Measurements from ENCODE around the gene TEX19.
"Not testable (repeated sequence)": the region's sequence is repeated elsewhere in the genome, so short reads cannot be mapped to it uniquely, and the experiment has no call there.

TEX19 gene

GRCh38 chr17:82334622-82335394, 24.2 kb upstream of the TEX19 start:
- DNase-seq (ENCODE audit: low read depth, low spot score), result no peak

DNA sequence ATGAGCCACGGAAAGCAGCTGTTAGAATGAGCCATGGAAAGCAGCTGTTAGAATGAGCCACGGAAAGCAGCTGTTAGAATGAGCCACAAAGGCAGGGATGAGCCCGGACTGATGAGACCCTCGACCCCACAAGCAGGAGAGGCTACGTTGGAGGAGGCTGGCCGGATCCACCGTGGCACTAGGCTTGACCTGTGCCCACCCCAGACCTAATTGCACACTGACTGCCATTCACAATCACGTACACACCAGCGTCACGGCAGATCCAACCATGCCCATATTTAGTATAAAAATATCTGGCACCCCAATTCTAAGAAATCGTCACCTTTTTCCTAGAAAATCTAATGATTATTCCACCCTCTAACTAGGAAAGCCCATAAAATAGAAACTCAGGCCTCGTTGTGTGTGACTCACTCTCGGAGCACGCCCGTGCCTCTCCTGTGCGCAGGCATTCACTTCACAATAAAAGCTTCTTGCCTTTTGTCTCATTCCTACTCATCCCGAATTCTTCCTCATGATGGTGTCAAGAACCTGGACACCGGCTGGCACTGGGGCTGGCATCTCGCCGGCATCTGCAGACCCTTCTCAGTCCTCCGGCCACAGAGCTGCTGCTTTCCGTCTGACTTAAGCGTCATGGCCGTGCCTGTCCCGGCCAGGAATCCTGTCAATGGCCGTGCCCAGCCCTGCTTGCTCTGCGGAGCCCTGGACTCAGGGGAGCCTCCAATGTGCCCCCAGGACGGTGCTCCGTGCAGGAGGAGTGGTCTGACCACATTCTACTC, 20.0 kb upstream of the TEX19 start:
- DNase-seq (ENCODE audit: low read depth, low spot score), result no peak

DNA sequence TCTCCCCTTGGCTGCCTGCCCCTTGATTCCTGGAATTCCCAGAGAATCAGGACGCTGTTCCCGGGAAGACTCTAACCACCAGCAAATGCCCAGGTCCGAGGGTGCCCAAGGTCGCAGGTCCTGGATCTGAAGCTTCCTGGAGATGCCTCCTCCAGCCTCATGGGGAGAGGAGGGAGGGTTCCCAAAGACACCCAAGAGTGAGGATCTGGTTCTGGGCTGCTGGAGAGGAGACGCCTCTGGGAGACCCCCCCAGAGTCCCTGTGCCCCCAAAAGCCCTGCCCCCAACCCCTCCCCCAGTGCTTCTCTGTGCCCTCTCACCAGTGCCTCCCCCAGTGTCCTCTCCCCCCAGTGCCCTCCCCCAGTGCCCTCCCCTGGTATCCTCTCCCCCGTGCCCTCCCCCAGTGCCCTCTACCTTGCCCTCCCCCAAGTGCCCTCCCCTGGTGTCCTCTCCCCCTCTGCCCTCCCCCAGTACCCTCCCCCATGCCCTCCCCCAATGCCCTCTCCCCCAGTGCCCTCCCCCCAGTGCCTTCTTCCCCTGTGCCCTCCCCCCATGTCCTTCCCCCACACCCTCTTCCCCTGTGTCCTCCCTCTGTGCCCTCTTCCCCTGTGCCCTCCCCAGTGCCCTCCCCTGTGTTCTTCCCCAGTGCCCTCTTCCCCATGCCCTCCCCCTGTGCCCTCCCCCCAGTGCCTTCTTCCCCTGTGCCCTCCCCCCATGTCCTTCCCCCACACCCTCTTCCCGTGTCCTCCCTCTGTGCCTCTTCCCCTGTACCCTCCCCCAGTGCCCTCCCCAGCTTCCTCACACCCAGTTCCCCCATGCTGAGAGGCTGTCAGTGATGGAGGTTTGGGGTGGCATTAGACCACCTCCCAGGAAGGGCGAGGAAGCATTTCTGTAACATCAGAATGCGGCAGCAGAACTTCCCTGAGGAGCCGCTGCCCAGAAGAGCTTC, 19.1 kb upstream of the TEX19 start:
- no peak for DNase-seq (ENCODE audit: low read depth, low spot score)

GRCh38 chr17:82342361-82343079, 16.5 kb upstream of the TEX19 start:
- no peak for DNase-seq (ENCODE audit: low read depth, low spot score)

DNA sequence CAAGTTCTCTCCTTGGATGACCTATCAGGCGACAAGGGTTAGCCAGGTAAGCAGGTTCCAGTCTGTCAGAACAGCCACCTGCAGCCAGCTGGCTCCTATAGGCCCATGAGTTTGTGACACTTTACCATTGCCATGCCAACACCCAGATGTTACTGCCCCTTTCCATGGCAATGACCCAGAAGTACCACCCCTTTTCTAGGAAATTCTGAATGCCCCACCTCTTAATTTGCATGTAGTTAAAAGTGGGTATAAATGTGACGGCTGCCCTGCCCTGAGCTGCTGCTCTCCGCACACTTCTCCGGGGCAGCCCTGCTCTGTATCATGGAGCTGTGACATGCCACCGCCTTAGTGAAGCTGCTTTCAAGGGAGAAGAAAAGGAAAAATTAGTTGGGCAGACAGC, 15.5 kb upstream of the TEX19 start:
- DNase-seq (ENCODE audit: low read depth, low spot score), result no peak

- no peak for DNase-seq (ENCODE audit: low read depth, low spot score)
Observed at GRCh38 chr17:82344175-82344907, 14.7 kb upstream of the TEX19 start.

GRCh38 chr17:82345151-82345976, 13.7 kb upstream of the TEX19 start:
- DNase-seq (ENCODE audit: low read depth, low spot score), result no peak

DNA sequence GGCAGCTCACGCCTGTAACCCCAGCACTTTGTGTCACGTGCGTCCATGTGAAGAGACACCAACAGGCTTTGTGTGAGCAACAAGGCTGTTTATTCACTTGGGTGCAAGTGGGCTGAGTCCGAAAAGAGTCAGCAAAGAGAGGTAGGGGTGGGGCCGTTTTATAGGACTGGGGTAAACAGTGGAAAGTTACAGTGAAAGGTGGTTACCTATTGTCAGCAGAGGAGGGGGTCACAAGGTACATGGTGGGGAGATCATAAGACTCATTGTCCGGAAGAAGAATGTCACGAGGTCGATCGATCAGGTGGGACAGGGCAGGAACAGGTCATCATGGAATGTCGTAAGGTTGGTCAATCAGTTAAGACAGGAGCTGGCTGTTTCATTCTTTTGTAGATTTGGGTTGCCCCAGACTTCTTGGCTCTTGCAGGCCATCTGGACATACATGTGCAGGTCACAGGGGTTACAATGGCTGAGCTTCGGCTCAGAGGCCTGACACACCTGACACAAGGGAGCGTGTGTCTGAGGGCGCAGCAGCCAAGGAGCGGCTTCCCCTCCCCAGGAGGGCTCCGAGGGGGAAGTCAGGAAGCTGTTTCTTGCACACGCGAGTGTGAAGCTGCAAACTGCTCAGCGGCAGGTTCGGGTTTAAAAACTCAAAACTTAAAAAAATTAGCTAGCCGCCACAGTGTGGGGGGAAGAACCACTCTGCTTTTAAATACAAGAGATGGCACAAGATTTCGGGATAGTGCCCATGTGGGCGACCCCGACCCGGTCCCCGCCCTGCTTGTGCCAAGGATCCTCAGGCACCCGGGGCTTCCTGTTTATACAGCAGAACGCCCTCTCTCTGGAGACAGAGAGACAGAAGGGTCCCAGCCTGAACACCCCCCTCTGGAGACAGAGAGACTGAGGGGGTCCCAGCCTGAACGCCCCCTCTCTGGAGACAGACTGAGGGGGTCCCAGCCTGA, 12.4 kb upstream of the TEX19 start:
- DNase-seq (ENCODE audit: low read depth, low spot score), result no peak

GRCh38 chr17:82347994-82348393, 11.1 kb upstream of the TEX19 start:
- DNase-seq (ENCODE audit: low read depth, low spot score), result not testable (repeated sequence)

DNA sequence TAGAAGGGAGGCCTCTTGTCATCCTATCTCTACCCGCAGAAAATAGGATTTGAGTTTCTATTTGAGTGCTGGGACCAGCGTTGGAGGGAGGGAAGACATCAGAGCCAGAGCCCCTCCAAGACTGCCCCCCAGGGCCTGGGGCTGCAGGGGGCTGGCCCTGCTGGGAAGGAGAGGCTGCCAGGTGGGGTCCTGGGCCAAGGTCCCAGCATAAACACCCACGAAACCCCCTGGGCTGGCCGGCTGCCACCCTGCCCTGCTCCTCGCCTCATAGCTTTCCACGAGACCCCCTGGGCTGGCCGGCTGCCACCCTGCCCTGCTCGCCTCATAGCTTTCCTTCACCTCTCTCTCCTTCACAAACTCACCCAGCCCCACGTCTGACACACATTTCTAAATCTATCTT, 10.6 kb upstream of the TEX19 start:
- no peak for DNase-seq (ENCODE audit: low read depth, low spot score)

DNA sequence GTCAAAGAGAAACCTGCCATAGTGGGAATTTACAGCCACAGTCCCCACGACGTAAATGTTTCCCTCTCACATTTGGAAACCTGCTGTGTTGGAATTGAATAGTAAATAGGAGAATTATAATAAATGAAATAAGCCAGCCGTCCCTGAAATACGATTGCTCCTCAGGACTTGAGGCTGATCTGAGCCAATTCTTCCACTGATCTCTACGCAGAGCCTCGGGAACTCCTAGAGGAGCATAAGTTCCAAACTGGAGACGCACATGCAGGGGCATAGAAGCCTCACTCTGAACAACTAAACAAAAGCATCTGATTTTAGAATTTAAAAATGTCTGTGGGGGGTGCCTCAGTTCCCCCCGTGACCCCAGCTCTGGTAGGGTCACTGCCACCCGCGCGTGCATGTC, 10.2 kb upstream of the TEX19 start:
- no peak for DNase-seq (ENCODE audit: low read depth, low spot score)

GRCh38 chr17:82349287-82349701, 9.8 kb upstream of the TEX19 start:
- no peak for DNase-seq (ENCODE audit: low read depth, low spot score)

DNA sequence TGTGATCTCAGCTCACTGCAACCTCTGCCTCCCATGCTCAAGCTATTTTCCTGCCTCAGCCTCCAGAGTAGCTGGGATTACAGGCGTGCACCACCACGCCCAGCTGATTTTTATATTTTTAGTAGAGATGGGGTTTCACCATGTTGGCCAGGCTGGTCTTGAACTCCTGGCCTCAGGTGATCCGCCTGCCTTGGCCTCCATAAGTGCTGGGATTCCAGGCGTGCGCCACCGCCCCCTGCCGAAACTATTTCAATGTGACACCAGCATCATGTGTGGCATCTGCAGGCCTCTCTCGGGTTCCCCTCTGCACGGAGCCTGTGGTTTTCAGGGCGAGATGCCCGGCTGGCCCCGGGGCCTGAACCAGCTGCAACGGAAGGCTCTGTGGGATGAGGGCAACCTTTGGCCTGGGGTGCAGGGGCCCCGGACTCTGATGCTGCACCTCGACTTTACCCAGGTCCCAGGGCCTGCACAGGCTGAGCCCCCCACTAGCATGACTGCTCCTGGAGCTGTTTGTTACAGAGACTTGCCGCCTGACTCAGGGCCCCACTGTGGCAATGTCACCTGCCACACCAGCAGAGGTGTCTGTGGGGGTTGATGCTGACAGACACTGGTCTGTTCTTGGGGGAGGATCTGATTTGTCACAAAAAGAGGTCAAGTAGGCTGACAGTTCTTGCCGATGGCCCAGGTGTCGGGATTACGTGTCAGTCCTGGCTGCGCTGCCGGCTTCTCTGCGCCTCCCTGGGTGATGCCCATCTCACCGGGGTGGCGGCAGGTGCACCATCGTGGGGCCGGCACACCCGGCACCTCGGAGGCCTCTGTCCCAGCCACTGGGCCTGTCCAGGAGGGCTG, 8.6 kb upstream of the TEX19 start:
- no peak for DNase-seq (ENCODE audit: low read depth, low spot score)

DNA sequence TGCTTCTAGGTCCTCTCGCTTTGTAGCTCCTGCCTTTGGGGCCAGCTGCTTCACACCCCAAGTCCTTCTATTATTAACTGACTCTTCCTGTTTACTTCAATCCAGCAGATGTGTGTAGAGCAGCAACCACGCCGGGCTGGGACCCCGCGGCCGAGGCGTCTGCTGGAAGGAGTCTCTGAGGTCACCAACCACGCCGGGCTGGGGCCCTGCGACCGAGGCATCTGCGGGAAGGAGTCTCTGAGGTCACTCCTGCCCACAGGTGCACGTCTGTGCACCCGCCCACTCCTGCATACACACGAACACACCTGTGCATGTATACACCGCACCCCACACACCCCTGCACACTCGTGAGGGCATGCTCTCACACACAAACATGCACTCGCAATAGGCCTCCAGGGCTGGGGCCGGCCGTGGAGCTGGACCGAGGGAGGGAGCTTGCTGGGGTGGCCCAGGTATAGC, 7.8 kb upstream of the TEX19 start:
- no peak for DNase-seq (ENCODE audit: low read depth, low spot score)

DNA sequence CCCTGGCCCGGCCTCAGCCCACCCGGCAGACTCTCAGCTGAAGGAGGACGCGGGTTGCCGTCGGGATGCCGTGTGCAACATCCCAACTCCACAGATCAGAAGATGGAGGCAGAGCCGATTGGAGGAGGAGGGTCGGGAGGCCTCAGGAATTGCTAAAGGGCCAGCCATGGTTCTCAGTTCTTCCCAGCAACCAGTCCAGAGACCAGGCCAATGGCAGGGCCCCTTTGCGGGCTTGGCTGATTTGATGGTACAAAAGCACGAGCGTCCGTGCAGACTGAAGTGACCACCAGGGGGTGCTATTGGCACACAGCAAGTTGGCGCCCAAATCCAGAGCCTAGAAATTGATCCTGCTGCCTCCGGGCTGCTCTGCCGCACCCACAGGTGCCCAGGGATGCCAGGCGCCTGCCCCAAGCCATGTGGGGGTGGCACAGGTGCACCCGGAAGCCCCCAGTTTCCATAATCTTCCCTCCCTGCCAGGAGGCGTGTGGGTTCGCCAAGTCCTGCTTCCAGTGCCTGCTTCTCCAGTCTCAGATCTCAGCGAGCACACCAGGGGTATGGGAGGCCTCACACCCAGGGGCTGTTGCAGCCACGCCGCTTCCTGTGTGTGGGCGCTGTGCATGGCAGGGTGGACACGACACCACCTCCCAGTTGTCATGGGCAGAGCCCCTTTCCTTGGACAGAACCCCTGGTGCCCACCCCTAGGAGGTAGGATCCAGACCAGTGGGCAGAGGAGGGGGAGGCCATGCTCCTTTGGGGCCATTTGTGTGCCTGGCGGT, 7.1 kb upstream of the TEX19 start:
- DNase-seq (ENCODE audit: low read depth, low spot score), result peak; percentile 69

GRCh38 chr17:82353484-82353883, 5.6 kb upstream of the TEX19 start:
- no peak for DNase-seq (ENCODE audit: low read depth, low spot score)

- DNase-seq (ENCODE audit: low read depth, low spot score), result no peak
Observed at GRCh38 chr17:82354804-82355308, 4.2 kb upstream of the TEX19 start.

All from brain pericyte (primary cell).